OCI-LY1 (cell line): ENCODE measurements around the gene AHI1.

ENCODE experiments used
- CTCF ChIP-seq: fragments of 200-600 bp; sonication (generic), shearing (Covaris generic); IDR thresholded peaks from 2 replicates; pipeline ENCODE4 v1.5.1; 2017; ENCODE audit warnings: mild to moderate bottlenecking, antibody characterized with exemption, low read length, moderate library complexity, mixed read lengths
- EZH2 ChIP-seq: fragments of 200-600 bp; sonication (generic), shearing (Covaris generic); IDR thresholded peaks from 2 replicates; pipeline ENCODE4 v1.8.0; 2017; ENCODE audit warnings: borderline replicate concordance, mixed run types, mild to moderate bottlenecking, antibody characterized with exemption, low read length, moderate library complexity, mixed read lengths

- TF ChIP-seq CTCF (no peak), EZH2 (no peak)
Measured at GRCh38 chr6:135298455-135298854, 199.1 kb downstream of the AHI1 start.
